HepG2 (cell line): ENCODE results near the gene BEAN1. TPM values are rescaled to one million over a fixed set of nuclear protein-coding genes. Genes with fewer than 3 reads are reported as not detected.

Experiments used
- ATF7 ChIP-seq, 2 experiments: fragments of 450-650 bp in 1 of 2; sonication (generic) in 1 of 2; formaldehyde crosslinking in 1 of 2; IDR thresholded peaks; 2 replicates each; pipeline versions ENCODE4 v1.4.0 to v1.6.1; 2016 to 2020; ENCODE audit warnings: antibody characterized with exemption in 1 of 2, mild to moderate bottlenecking in 1 of 2, missing genetic modification reagents in 1 of 2
- ATF7-NPFF ChIP-seq: sonication (generic); formaldehyde crosslinking; IDR thresholded peaks from 2 replicates; pipeline ENCODE4 v1.8.1; 2023; ENCODE audit warnings: mild to moderate bottlenecking, low read depth, missing genetic modification reagents, moderate library complexity
- ESRRA ChIP-seq: sonication (generic); formaldehyde crosslinking; IDR thresholded peaks from 2 replicates; pipeline ENCODE4 v1.5.1; 2020; ENCODE audit warnings: mild to moderate bottlenecking, low read depth, missing genetic modification reagents
- FIP1L1 ChIP-seq: fragments of 200-400 bp; formaldehyde crosslinking; IDR thresholded peaks from 2 replicates; pipeline ENCODE4 v1.6.1; 2018; ENCODE audit warnings: low read depth, mild to moderate bottlenecking, low read length, moderate library complexity, borderline replicate concordance; ENCODE audit not compliant: insufficient read depth
- GMEB1 ChIP-seq: sonication (generic); formaldehyde crosslinking; IDR thresholded peaks from 2 replicates; pipeline ENCODE4 v1.5.1; 2020; ENCODE audit warnings: missing genetic modification reagents, mild to moderate bottlenecking, borderline replicate concordance
- GMEB2 ChIP-seq: IDR thresholded peaks from 2 replicates; pipeline ENCODE4 v1.6.1; 2016; ENCODE audit warnings: missing biosample characterization, missing genetic modification reagents, low read depth
- GPN1 ChIP-seq: sonication (generic); formaldehyde crosslinking; IDR thresholded peaks from 2 replicates; pipeline ENCODE4 v1.5.1; 2020; ENCODE audit warnings: missing genetic modification reagents, borderline replicate concordance
- HCFC1 ChIP-seq: fragments of 150-350 bp; IDR thresholded peaks from 2 replicates; pipeline ENCODE4 v1.6.1; 2014; ENCODE audit warnings: low read depth, low read length
- HIVEP1 ChIP-seq: sonication (generic); formaldehyde crosslinking; IDR thresholded peaks from 2 replicates; pipeline ENCODE4 v1.4.0; 2020; ENCODE audit warnings: mild to moderate bottlenecking, missing genetic modification reagents
- KDM5B ChIP-seq: sonication (generic); formaldehyde crosslinking; IDR thresholded peaks from 2 replicates; pipeline ENCODE4 v1.4.0; 2020; ENCODE audit warnings: missing genetic modification reagents, mild to moderate bottlenecking, borderline replicate concordance
- NFIB ChIP-seq: sonication (generic); formaldehyde crosslinking; IDR thresholded peaks from 2 replicates; pipeline ENCODE4 v1.9.0; 2021; ENCODE audit warnings: missing genetic modification reagents, mild to moderate bottlenecking, borderline replicate concordance
- PLSCR1 ChIP-seq: sonication (generic); formaldehyde crosslinking; IDR thresholded peaks from 2 replicates; pipeline ENCODE4 v1.5.0; 2020; ENCODE audit warnings: missing genetic modification reagents, mild to moderate bottlenecking, borderline replicate concordance
- POLR2AphosphoS2 ChIP-seq: IDR thresholded peaks from 2 replicates; pipeline ENCODE4 v1.6.1; 2011; ENCODE audit warnings: low read depth, low read length, improper control_type of control experiment
- RFX1 ChIP-seq: fragments of 450-650 bp; IDR thresholded peaks from 2 replicates; pipeline ENCODE4 v1.6.1; 2017
- U2AF1 ChIP-seq: fragments of 200-400 bp; formaldehyde crosslinking; optimal IDR thresholded peaks from 2 replicates; pipeline ENCODE3; 2017; ENCODE audit warnings: mild to moderate bottlenecking, low read depth, low read length
- ZFP91 ChIP-seq: sonication (generic); formaldehyde crosslinking; IDR thresholded peaks from 2 replicates; pipeline ENCODE4 v1.9.0; 2022; ENCODE audit warnings: missing genetic modification reagents, mild to moderate bottlenecking, borderline replicate concordance
- ZNF10 ChIP-seq: sonication (generic); formaldehyde crosslinking; IDR thresholded peaks from 2 replicates; pipeline ENCODE4 v1.4.0; 2020; ENCODE audit warnings: mild to moderate bottlenecking, low read depth, missing genetic modification reagents, borderline replicate concordance
- ZNF776 ChIP-seq: sonication (generic); formaldehyde crosslinking; IDR thresholded peaks from 2 replicates; pipeline ENCODE4 v1.4.0; 2020; ENCODE audit warnings: mild to moderate bottlenecking, missing genetic modification reagents
- ZUFSP ChIP-seq: sonication (generic); formaldehyde crosslinking; IDR thresholded peaks from 2 replicates; pipeline ENCODE4 v1.9.0; 2021; ENCODE audit warnings: missing genetic modification reagents, mild to moderate bottlenecking, borderline replicate concordance
- polyA plus RNA-seq, 8 experiments: library from polyadenylated mRNA; depleted of rRNA in 3 of 8; stranded (reverse) in 7 of 8; unstranded in 1 of 8; fragments of >200 nt; fragmentation: Illumina TruSeq in 4 of 8; extraction: Trizol in 4 of 8; gene quantifications; 2 replicates each; pipeline versions ENCODE4 v1.2.1 to v1.2.3, GENCODE V29; 2011 to 2016; ENCODE audit warnings: low read depth in 4 of 8, missing spikeins in 1 of 8, mixed read lengths in 1 of 8; ENCODE audit not compliant: insufficient read depth in 1 of 8
- total RNA-seq, 5 experiments: library from RNA; depleted of rRNA; stranded (reverse); fragments of >200 nt; fragmentation: Illumina TruSeq; extraction: Trizol; gene quantifications; 2 replicates each; pipeline ENCODE4 v1.2.3, GENCODE V29; 2016; ENCODE audit warnings: low read depth in 1 of 5
- TF ChIP-seq, protein P1 (sequence below): sonication (generic); formaldehyde crosslinking; IDR thresholded peaks from 2 replicates; pipeline ENCODE4 v1.9.0; 2021; ENCODE audit warnings: missing genetic modification reagents, mild to moderate bottlenecking, borderline replicate concordance

Gene BEAN1
- total and polyA plus RNA-seq, 2 of the 13 experiments (the other 11 are each of a cell fraction or from before 2014, with no cell fraction given) = 0.53 to 1.4 TPM

- no peak for TF ChIP-seq ATF7 (IDR thresholded peaks at IDR 0.05)
- TF ChIP-seq ATF7 (CRISPR knock-in tag; IDR thresholded peaks at IDR 0.05) = peak; percentile 15; the same call in 1 of the 2 replicates
- TF ChIP-seq ZUFSP = no peak
- no peak for TF ChIP-seq ESRRA
- TF ChIP-seq POLR2AphosphoS2 = no peak
- TF ChIP-seq GPN1 = no peak
- no peak for TF ChIP-seq GMEB1 (CRISPR knock-in tag)
- TF ChIP-seq GMEB2 = no peak
- TF ChIP-seq, protein P1, sequence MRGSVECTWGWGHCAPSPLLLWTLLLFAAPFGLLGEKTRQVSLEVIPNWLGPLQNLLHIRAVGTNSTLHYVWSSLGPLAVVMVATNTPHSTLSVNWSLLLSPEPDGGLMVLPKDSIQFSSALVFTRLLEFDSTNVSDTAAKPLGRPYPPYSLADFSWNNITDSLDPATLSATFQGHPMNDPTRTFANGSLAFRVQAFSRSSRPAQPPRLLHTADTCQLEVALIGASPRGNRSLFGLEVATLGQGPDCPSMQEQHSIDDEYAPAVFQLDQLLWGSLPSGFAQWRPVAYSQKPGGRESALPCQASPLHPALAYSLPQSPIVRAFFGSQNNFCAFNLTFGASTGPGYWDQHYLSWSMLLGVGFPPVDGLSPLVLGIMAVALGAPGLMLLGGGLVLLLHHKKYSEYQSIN (CRISPR knock-in tag) = no peak
- TF ChIP-seq ZFP91 (CRISPR knock-in tag) = no peak
- no peak for TF ChIP-seq HCFC1
- no peak for TF ChIP-seq NFIB (CRISPR knock-in tag)
- TF ChIP-seq KDM5B (CRISPR knock-in tag) = peak; percentile 6; the same call in 1 of the 2 replicates
- no peak for TF ChIP-seq RFX1
- TF ChIP-seq ATF7-NPFF (CRISPR knock-in tag) = no peak
- TF ChIP-seq ZNF10 (CRISPR knock-in tag) = no peak
- no peak for TF ChIP-seq FIP1L1
- no peak for TF ChIP-seq U2AF1
- TF ChIP-seq ZNF776 (CRISPR knock-in tag) = peak; percentile 30; the same call in 1 of the 2 replicates
- no peak for TF ChIP-seq PLSCR1 (CRISPR knock-in tag)
- peak; percentile 35; the same call in 1 of the 2 replicates for TF ChIP-seq HIVEP1
Observed at GRCh38 chr16:66517586-66518263, 90.6 kb downstream of the BEAN1 start (continued).
